Neural progenitor cell (in vitro differentiated cells): ENCODE results near the gene DUSP3. TPM values are rescaled to one million over a fixed set of nuclear protein-coding genes. Genes with fewer than 3 reads are reported as not detected.

Source experiments
- DNase-seq: peaks from one replicate; pipeline ENCODE4 v3.0.0-alpha.2; 2016; ENCODE audit warnings: low spot score
- H2AFZ ChIP-seq: fragments of 200-600 bp; sonication (generic); replicated peaks from 2 replicates; pipeline ENCODE4 v1.6.1; 2016; ENCODE audit warnings: antibody characterized with exemption
- H3F3A ChIP-seq: fragments of 200-600 bp; sonication (generic); 2 replicates; pipeline ENCODE4 v1.6.1; 2016; ENCODE audit warnings: antibody characterized with exemption, low read depth
- H3K27ac ChIP-seq: fragments of 200-600 bp; sonication (generic); 2 replicates; pipeline ENCODE4 v1.5.1; 2016; ENCODE audit warnings: mild to moderate bottlenecking
- H3K27me3 ChIP-seq: fragments of 200-600 bp; sonication (generic); 2 replicates; pipeline ENCODE4 v1.6.1; 2016; ENCODE audit warnings: mild to moderate bottlenecking, moderate library complexity
- H3K36me3 ChIP-seq: fragments of 200-600 bp; sonication (generic); 2 replicates; pipeline ENCODE4 v1.5.1; 2016
- H3K4me1 ChIP-seq: fragments of 200-600 bp; sonication (generic); 2 replicates; pipeline ENCODE4 v1.6.1; 2016; ENCODE audit warnings: mixed run types
- H3K4me2 ChIP-seq: fragments of 200-600 bp; sonication (generic); 2 replicates; pipeline ENCODE4 v1.6.1; 2016
- H3K4me3 ChIP-seq: fragments of 200-600 bp; sonication (generic); 2 replicates; pipeline ENCODE4 v1.5.1; 2016
- H3K79me2 ChIP-seq: fragments of 200-600 bp; sonication (generic); 2 replicates; pipeline ENCODE4 v1.6.1; 2016; ENCODE audit warnings: low read depth
- H3K9ac ChIP-seq: fragments of 200-600 bp; sonication (generic); 2 replicates; pipeline ENCODE4 v1.6.1; 2016
- H3K9me3 ChIP-seq: fragments of 200-600 bp; sonication (generic); 2 replicates; pipeline ENCODE4 v1.5.1; 2016; ENCODE audit warnings: low read depth
- H4K20me1 ChIP-seq: fragments of 200-600 bp; sonication (generic); 2 replicates; pipeline ENCODE4 v1.6.1; 2016; ENCODE audit warnings: low read depth
- H3K27ac Mint-ChIP-seq: 3 replicates; pipeline ENCODE4 v1.8.0; 2021; ENCODE audit warnings: mixed read lengths
- H3K27me3 Mint-ChIP-seq: 2 replicates; pipeline ENCODE4 v1.8.0; 2022; ENCODE audit warnings: low read depth, mild to moderate bottlenecking, inconsistent platforms, moderate library complexity, mixed read lengths; ENCODE audit not compliant: insufficient read depth
- H3K36me3 Mint-ChIP-seq: 3 replicates; pipeline ENCODE4 v1.8.0; 2021; ENCODE audit warnings: mixed read lengths
- H3K4me1 Mint-ChIP-seq: 3 replicates; pipeline ENCODE4 v1.8.0; 2021; ENCODE audit warnings: mixed read lengths
- H3K4me3 Mint-ChIP-seq: 3 replicates; pipeline ENCODE4 v1.8.0; 2021; ENCODE audit warnings: mild to moderate bottlenecking, moderate library complexity, mixed read lengths
- H3K9me3 Mint-ChIP-seq: 3 replicates; pipeline ENCODE4 v1.8.0; 2020; ENCODE audit warnings: mixed read lengths
- CTCF ChIP-seq: fragments of 200-600 bp; sonication (generic); IDR thresholded peaks from 2 replicates; pipeline ENCODE4 v1.5.1; 2017; ENCODE audit warnings: antibody characterized with exemption, mild to moderate bottlenecking
- EZH2 ChIP-seq: fragments of 200-600 bp; sonication (generic); IDR thresholded peaks from 2 replicates; pipeline ENCODE4 v1.6.1; 2017; ENCODE audit warnings: antibody characterized with exemption, mild to moderate bottlenecking, moderate library complexity
- EZH2phosphoT487 ChIP-seq: fragments of 200-600 bp; sonication (generic); IDR thresholded peaks from 2 replicates; pipeline ENCODE4 v1.6.1; 2017; ENCODE audit warnings: antibody characterized with exemption
- total RNA-seq: library from RNA; depleted of rRNA; stranded (reverse); fragments of >200 nt; gene quantifications from 2 replicates; pipeline ENCODE4 v1.2.3, GENCODE V29; 2015; ENCODE audit warnings: low replicate concordance

Gene DUSP3
- total RNA-seq, 1 donor from 2014 or later, result 20.8 TPM

- Histone ChIP-seq H3K9ac (no peak overlapping the region), H3K36me3 (no peaks in the 10 kb centered on the region), H3K79me2 (no peaks in the 10 kb centered on the region), H3F3A (no peaks in the 10 kb centered on the region), H3K4me2 (no peak overlapping the region), H2AFZ (no peak overlapping the region), H3K9me3 (no peaks in the 10 kb centered on the region), H3K4me3 (no peak overlapping the region), H3K27me3 (no peaks in the 10 kb centered on the region), H3K4me1 (peaks cover 14% of the 10 kb centered on the region), H3K27ac (no peak overlapping the region), H4K20me1 (no peaks in the 10 kb centered on the region)
- H3K4me1 Mint-ChIP-seq, result peaks cover 6% of the 10 kb centered on the region
- H3K27ac Mint-ChIP-seq, result no peak overlapping the region
- TF ChIP-seq EZH2, result no peak
- TF ChIP-seq CTCF, result no peak
- no peak for TF ChIP-seq EZH2phosphoT487
- H3K9me3 Mint-ChIP-seq, result no peaks in the 10 kb centered on the region
- peaks cover 2% of the 10 kb centered on the region for H3K27me3 Mint-ChIP-seq
- DNase-seq, result no peak
- no peak overlapping the region for H3K4me3 Mint-ChIP-seq
- no peaks in the 10 kb centered on the region for H3K36me3 Mint-ChIP-seq
These were observed 26.3 kb upstream of the DUSP3 start for GRCh38 chr17:43805117-43805516.

- no peak for DNase-seq
- no peak overlapping the region for H3K4me3 ChIP-seq
- Mint-ChIP-seq H3K27me3 (peaks cover 2% of the 10 kb centered on the region), H3K9me3 (no peaks in the 10 kb centered on the region), H3K36me3 (no peaks in the 10 kb centered on the region), H3K27ac (no peak overlapping the region), H3K4me3 (no peak overlapping the region), H3K4me1 (peaks cover 3% of the 10 kb centered on the region)
- H3K79me2 ChIP-seq, result no peaks in the 10 kb centered on the region
- H3K36me3 ChIP-seq, result no peaks in the 10 kb centered on the region
- H3F3A ChIP-seq, result no peaks in the 10 kb centered on the region
- H3K9me3 ChIP-seq, result no peaks in the 10 kb centered on the region
- TF ChIP-seq CTCF, result no peak
- TF ChIP-seq EZH2, result no peak
- no peak for TF ChIP-seq EZH2phosphoT487
- no peak overlapping the region for H3K4me2 ChIP-seq
- H2AFZ ChIP-seq, result no peak overlapping the region
- H3K27me3 ChIP-seq, result no peaks in the 10 kb centered on the region
- no peak overlapping the region for H3K9ac ChIP-seq
- no peak overlapping the region for H3K27ac ChIP-seq
- peaks cover 14% of the 10 kb centered on the region for H3K4me1 ChIP-seq
- no peaks in the 10 kb centered on the region for H4K20me1 ChIP-seq
These were observed 25.0 kb upstream of the DUSP3 start for GRCh38 chr17:43803758-43804157.

- no peak for DNase-seq
- peaks cover 2% of the 10 kb centered on the region for H3K27me3 Mint-ChIP-seq
These were observed 23.1 kb upstream of the DUSP3 start for GRCh38 chr17:43801844-43802243.

More at GRCh38 chr17:43801844-43802243, 23.1 kb upstream of the DUSP3 start:
- no peaks in the 10 kb centered on the region for H3K9me3 Mint-ChIP-seq
- Histone ChIP-seq H3F3A (no peaks in the 10 kb centered on the region), H3K4me3 (no peak overlapping the region), H3K4me2 (no peak overlapping the region), H3K4me1 (peaks cover 14% of the 10 kb centered on the region), H3K9ac (no peak overlapping the region), H3K27me3 (no peaks in the 10 kb centered on the region), H3K27ac (no peak overlapping the region), H3K36me3 (no peaks in the 10 kb centered on the region), H4K20me1 (no peaks in the 10 kb centered on the region), H3K79me2 (no peaks in the 10 kb centered on the region), H2AFZ (no peak overlapping the region), H3K9me3 (no peaks in the 10 kb centered on the region)
- no peaks in the 10 kb centered on the region for H3K36me3 Mint-ChIP-seq
- TF ChIP-seq CTCF (no peak), EZH2 (no peak), EZH2phosphoT487 (no peak)
- H3K27ac Mint-ChIP-seq, result no peak overlapping the region
- no peak overlapping the region for H3K4me3 Mint-ChIP-seq
- H3K4me1 Mint-ChIP-seq, result peaks cover 3% of the 10 kb centered on the region
